DMS114 treated with DMSO at 0.1 percent for 48 hours (cell line): ENCODE measurements around the gene GANC.

Experiments
- DNase-seq: peaks from one replicate; lab custom pipeline; 2025; ENCODE audit not compliant: unreplicated experiment; lab: John Stamatoyannopoulos, UW

Gene GANC

DNA sequence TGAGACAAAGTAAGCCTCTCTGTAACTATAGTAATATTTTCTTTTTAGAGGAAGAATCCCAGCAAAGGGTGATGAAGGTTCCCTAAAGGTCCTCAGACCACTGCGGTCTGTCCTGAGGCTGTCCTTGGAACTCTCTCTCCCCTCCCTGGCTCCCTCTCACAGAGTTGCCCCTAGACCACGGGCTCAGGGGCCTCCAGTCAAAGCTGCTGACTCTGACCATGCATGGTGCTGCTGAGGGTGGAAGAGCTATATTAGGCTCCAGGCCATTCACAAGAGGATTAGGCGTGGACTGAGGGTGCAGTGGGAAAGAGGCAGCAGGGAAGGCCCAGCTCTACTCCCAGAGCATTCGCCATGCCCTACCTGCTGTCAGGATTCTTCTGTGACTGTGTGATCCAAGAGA, 100.9 kb downstream of the GANC start:
- DNase-seq = no peak

DNA sequence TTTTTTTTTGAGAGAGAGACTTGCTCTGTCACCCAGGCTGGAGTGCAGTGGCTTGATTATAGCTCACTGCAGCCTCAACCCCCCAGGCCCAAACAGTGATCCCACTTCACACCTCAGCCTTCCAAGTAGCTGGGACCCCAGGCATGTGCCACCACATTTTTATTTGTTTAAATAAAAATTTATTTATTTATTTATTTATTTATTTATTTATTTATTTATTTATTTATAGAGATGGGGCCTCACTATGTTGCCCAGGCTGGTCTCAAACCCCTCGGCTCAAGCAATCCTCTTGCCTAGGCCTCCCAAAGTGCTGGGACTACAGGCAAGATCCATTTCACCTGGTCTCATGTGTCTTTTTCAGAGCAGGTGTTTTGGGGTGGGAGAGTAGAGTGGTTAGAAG, 101.8 kb downstream of the GANC start:
- DNase-seq = no peak

DNA sequence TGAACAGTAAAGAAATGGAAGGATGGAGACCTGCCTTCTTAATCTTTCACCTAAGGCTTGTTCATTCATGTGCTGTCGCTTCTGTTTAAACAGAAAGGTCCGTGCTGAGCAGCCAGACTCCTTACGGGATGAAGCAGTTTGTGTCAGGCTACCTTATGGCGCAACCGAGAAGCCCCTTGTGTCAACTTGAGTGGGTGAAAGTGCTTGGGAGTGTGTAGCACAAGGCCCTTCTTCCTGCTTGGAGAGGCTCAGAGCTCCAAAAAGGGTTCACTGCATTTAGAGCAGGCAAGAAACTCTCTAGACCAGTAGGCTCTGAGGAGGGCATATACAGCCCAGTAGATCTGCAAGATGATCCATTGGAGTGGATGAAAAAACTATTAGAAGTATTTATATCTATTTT, 102.3 kb downstream of the GANC start:
- no peak for DNase-seq

DNA sequence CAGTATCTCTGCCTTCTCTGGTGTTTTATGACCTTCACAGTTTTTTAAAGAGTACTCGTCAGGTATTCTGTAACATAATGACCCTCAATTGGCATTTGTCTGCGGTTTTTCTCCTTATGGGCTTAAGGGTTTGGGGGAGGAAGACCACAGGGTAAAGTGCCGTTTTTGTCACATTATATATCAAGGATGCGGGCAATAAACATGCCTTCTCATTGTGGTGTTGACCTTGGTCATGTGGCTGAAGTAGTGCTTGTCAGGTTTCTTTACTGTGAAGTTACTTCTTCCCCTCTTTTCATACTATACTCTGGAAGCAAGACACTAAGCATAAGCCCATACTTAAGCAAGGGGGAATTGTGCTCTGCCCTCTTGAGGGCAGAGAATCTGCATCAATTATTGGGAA, 102.9 kb downstream of the GANC start:
- DNase-seq = no peak

DNA sequence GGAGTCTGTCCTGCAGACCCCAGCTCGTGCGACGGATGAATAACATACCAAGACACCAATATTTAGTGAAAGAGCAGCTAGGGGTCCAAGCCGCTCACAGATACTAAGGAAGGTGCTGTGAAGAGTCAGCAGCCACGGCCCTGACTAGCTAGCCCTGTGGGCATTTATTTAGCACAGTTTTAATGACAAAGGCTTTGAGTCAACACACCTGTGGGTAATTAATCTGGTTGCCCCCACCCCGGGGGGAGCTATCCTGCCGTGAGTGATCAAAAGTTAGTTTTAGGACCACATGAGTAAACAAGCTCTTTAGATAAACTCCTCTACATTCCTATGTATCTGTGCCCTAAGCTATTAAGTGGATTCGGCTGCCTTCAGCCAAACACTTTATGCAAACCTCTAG, 105.0 kb downstream of the GANC start:
- DNase-seq = no peak

DNA sequence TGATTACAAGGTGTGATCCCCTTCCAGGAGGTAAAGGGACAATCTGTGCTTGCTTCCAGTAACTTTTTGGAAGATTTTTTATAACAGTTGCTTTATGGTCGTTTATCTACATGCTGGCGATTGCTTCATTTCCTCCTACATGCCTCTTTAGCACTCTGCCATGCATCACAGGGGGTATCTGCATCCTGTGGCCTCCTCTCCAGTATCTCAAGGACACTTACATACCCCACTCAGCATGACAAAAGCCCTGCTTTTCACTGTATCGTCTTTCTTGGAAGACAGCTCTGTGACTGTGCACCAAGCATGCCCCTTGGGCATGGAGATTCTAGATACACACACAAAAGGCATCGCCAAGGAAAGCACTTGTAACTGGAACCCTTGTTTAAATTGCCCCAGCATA, 111.6 kb downstream of the GANC start:
- no peak for DNase-seq

DNA sequence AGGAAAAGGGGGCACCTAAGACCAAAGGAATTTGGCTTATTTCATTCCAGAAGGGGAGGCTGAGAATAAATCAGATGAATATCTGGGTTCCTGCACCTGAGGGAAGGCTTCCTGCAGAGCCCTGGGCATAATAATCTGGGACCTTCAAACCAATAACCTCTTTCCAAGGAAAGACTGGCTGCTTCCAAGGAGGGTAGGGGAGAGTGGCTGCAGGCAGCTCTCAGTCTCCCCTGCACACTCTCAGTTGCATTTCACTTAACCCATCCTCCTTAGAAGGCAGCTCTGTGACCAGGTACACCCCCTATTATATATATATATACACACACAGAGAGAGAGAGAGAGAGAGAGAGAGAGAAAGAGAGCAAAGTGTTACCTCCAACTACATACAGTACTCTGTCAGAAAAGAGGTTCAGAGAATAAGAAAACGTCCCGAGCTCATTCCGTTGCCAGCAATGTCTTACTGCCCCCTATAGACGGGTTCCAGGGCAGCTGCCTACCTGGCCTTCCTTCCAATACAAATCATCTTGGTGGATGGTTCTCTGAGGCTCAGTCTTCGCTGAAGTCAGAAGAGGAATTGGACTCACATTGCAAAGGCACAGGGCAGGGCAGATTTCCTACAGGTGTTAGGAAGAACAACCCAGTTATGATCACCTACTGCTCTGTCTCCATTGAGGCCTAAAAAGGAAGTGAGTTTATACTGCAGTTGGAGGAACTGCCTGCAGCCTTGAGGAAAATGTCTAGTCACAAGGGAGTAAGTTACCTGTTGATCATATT, 112.4 kb downstream of the GANC start:
- DNase-seq = peak; percentile 9

DNA sequence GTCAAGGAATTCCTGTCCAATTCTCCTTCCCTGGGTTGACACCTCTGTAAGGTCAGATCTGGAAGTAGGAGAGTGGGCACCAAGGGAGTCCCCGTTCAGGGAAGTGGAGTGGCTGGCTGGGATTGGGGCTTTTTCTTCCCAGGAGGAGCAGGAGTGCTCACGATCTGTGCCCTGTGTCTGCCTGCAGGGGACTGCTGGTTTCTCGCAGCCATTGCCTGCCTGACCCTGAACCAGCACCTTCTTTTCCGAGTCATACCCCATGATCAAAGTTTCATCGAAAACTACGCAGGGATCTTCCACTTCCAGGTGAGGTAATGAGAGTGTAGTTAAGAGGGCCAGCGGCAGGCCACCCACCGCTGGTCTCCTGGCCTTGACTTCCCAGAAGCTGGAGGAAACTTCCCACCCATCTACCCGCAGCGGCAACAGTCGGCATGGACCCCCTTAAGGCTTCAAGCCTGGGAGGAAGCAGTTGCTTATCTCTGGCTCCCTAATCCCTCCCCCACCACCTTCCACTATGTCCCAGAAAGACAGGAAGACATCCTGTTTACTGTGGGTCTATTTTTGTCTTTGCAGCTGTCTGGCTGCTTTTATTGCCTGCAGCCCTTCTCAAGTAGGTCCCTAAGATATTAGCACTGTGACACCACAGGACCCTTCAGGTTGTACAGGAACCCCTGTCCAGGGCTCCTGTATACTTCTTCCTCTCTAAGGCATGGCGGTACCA, 113.1 kb downstream of the GANC start:
- DNase-seq = no peak

DNA sequence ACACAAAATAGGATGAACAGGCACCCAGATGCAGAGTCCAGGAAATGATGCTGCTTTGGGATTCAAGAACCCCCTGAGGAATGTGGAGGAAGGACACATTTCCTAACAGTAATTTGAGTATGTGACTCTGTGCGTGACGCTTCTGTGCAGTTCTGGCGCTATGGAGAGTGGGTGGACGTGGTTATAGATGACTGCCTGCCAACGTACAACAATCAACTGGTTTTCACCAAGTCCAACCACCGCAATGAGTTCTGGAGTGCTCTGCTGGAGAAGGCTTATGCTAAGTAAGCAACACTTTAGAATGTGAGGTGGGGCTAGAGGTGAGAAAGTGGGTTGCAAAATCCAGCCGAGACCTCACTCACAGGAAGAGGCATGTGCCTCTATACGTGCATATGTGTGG, 114.6 kb downstream of the GANC start:
- DNase-seq = no peak

DNA sequence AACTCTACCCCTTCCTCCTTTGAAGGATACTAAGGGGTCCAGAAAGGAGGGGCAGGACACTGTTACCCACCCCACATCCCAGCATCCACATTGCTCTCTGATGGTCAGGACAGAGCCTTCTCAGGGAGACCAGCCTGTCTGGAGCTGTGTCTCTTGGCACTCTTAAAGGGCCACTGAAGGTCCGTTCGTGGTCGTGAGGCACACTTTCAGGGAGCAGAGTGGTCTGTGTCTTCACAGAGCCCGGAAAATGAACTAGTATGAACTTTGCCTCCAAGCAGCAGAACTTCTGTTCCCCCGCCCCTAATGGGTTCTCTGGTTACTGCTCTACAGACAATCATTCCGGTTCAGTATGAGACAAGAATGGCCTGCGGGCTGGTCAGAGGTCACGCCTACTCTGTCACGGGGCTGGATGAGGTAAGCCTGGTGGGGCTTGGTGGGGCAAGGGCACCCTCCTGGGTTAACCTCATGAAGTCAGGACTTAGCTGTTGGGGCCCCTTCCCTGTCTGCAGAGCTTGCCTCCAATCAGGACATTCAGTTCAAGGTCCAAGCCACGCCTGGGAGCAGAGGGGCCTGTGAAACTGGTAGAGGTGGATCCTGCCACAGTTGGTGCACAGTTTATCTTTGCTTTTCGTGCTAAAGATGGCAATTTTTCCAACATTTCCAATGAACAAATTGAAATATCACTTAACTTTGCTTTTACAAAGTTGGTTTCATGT, 119.5 kb downstream of the GANC start:
- DNase-seq = no peak

DNA sequence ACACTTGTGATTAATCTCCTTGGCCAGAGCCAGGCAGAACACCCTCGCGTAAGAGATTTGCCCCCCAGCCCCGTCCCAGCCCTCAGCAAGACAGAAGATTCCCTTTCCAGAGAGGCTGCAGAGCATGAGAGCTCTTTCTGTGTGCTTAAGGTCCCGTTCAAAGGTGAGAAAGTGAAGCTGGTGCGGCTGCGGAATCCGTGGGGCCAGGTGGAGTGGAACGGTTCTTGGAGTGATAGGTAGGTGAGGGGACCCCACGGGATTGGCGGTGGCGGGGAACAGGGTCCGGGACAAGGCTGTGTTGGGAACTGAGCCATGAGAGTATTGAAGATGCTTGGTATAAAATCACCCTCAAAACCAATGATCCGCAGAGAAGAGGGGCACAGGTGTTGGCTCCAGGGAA, 121.1 kb downstream of the GANC start:
- no peak for DNase-seq

DNA sequence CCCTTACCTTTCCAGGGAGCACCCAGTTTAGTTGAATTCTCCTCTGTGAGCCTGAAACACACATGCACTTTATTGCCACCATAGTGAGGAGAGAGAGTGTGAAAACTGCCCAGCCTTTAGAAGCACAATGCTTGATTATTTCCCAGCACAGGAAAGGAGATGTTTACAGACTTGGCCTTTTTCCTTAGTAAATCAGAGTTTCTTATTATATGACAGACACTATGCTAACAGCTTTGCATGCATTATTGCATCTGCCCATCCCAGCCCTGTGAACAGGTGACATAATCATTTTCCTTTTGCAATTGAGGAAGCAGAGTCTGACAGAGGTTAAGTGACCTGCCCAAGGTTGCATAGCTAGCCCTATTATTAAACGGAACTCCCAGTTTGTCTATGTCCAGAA, 122.8 kb downstream of the GANC start:
- DNase-seq = no peak

DNA sequence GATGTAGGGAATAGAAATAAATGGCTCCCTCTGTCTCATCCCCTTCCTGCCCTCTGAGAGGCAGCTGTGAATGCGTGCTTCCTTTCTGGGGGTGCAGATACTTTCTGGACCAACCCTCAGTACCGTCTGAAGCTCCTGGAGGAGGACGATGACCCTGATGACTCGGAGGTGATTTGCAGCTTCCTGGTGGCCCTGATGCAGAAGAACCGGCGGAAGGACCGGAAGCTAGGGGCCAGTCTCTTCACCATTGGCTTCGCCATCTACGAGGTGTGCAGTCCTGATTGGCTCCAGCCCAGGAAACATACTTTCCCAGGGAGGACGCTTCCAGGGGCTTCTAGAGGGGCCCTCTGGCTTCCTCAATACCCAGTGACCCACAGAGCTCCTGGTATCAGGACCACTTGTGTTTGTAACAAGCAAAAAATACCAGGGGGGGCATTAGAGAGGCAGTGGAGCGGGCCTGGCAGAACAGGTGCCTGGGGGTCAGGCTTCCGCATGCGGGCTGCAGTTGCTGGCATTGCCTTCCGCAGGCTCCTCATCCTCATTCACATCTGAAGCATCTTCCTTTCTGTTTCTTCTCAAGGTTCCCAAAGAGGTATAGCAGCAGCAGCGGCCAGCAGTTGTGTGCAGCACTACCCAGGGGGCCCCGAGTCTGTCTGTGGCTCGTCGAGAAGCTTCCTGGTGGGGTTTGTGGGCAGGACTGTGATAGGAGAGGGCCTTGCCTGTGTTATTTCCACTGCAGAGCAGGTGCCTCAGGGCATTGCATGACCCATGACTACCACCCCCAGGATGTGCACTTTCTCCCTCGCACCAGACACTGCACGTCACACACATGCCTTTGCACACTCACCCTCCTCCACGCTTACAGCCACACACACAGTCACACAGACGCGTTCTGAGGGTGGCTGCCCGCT, 128.8 kb downstream of the GANC start:
- no peak for DNase-seq

DNA sequence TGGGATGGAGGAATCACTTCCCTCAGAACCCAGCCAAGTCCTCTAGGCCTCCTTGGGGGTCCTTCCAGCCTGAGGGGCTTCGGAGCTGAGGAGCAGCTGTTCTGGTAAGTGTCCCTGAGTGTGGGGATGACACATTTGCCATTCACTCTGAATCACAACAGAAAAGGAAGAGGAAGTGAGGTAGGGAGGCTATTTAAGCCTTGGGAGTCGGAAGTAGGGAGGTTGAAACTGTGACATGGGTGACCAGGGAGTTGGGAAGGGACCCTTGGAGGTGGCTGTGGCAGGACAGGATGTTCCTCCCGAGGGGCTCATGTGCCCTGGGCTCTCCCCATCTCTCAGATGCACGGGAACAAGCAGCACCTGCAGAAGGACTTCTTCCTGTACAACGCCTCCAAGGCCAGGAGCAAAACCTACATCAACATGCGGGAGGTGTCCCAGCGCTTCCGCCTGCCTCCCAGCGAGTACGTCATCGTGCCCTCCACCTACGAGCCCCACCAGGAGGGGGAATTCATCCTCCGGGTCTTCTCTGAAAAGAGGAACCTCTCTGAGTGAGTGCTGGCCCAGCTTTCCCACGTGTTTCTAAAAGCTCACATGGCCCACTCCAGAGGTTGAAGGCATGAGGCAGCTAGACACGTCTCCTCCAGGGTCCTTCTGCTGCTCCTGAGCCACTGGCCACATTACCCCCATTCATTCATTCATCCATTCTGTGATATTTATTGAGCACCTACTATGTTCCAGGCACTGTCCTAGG, 129.6 kb downstream of the GANC start:
- no peak for DNase-seq

DNA sequence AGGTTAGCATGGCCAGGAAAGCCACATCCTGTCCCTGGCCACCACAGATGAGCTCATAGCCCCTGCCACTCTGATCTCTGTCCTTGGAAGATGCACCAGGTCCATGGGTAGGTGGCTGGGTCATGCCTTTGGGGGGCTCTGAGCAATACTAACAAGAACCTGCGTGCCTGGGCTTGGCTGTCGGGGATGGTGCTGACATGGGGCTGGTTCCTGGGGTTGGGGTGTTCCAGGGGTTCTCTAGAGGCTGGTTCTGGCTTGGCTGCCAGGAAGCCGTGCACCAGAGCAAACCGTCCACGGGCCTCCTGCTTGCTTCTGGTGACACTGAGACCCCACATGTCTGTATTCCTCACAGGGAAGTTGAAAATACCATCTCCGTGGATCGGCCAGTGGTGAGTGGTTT, 130.4 kb downstream of the GANC start:
- no peak for DNase-seq

DNA sequence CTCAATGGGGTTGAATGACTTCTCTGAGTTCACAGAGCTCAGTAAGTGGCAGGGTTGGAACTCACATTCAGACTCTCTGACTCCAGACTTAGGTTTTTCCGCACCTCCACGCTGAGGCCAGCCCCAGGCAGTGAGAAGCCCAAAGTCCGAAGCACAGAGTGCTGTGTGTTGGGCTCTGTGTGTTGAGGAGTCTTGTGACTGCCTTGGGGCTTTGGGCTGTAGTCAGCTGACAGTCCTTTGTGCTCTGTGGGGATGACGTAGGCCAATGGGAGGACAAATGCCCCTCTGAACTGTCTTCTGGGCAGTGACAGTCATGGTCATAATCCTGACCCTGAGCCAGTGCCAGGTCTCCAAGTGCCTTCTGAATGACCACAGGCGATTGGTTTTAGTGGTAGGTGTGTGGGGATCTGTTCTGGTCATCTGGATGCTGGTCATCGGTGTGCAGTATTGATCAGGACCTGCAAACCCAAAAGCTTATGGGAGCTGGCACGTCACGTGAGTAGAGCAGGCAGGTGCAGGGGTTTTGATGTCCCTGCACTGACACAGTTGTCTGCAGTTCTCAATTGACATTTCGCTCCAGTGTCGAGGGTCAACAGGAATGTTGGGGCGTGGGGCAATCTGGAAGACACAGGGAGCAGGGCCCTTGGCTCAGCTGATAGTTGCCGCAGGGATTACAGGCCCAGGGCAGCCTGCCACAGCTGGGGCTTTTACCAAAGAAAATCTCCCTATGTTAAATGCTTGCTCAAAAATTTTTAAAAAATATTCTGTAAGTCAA, 131.6 kb downstream of the GANC start:
- no peak for DNase-seq

DNA sequence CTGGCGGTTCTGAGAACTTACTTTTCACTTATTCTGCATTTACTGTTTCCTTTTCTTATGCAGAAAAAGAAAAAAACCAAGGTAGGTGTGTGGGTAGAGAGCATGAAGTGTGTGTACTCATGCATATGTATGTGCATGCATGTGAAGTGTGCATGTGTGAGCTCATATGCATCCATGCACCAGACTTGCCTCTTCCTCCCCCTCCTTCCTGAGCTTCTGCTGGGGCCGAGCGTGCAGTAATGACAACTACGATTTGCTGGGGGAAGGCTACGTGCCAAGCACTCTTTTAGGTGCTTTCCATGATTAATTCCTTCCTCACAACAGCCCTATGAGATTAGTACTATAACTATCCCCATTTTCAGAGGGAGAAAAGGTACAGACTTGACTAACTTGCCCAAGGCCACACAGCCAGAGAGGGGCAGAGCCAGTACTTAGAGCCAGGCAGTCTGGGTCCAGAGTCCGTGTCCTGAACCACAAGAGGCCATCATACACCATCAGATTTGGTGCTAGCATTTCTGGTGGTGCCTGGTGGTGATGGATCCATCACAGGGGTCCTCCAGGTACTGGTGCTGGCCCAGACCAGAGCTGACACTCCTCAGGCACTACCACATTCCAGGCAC, 133.0 kb downstream of the GANC start:
- DNase-seq = no peak
